HFFc6 (cell line): ENCODE data around the gene LENG1. TPM values are rescaled to one million over a fixed set of nuclear protein-coding genes. Genes with fewer than 3 reads are reported as not detected.
A peak's percentile ranks its signal among the peaks of the same experiment; 100 is the strongest.
"Not testable (repeated sequence)": the region's sequence is repeated elsewhere in the genome, so short reads cannot be mapped to it uniquely, and the experiment has no call there.

Experiments
- DNase-seq: peaks from one replicate; pipeline ENCODE4 v3.0.0-alpha.2; 2018
- H3K27ac Mint-ChIP-seq: 2 replicates; pipeline ENCODE4 v1.8.0; 2020; ENCODE audit warnings: mild to moderate bottlenecking, mixed read lengths
- H3K27me3 Mint-ChIP-seq: 2 replicates; pipeline ENCODE4 v1.8.0; 2021; ENCODE audit warnings: mild to moderate bottlenecking, moderate library complexity, mixed read lengths; ENCODE audit not compliant: insufficient read depth
- H3K36me3 Mint-ChIP-seq: 2 replicates; pipeline ENCODE4 v1.8.0; 2021; ENCODE audit warnings: low read depth, mixed read lengths
- H3K4me1 Mint-ChIP-seq: 2 replicates; pipeline ENCODE4 v1.8.0; 2020; ENCODE audit warnings: low read depth, mixed read lengths
- H3K4me3 Mint-ChIP-seq: 2 replicates; pipeline ENCODE4 v1.8.0; 2020; ENCODE audit warnings: mild to moderate bottlenecking, moderate library complexity, mixed read lengths
- H3K9me3 Mint-ChIP-seq: 2 replicates; pipeline ENCODE4 v1.8.0; 2020; ENCODE audit warnings: mild to moderate bottlenecking, mixed read lengths
- CTCF ChIP-seq: fragments of 200-600 bp; sonication (generic); IDR thresholded peaks from 2 replicates; pipeline ENCODE4 v1.5.0; 2021; ENCODE audit warnings: antibody characterized with exemption, mild to moderate bottlenecking
- total RNA-seq, 6 experiments: library from RNA; stranded (reverse); fragmentation: NEBNext Ultra II Directional; extraction: Animal tissue kit (Norgen Biotek cat#: 25700); gene quantifications; 2 replicates in 1 of 6; 3 replicates in 5 of 6; pipeline ENCODE4 v1.2.3, GENCODE V29; 2021

The LENG1 gene
- total RNA-seq, 6 experiments from 2014 or later = 3.7 to 7.6 (median 6.2) TPM

- H3K27ac Mint-ChIP-seq = peak overlapping the region; percentile 94
- peak; percentile 75 for DNase-seq
- H3K36me3 Mint-ChIP-seq = peaks cover 37% of the 10 kb centered on the region
- no peaks in the 10 kb centered on the region for H3K9me3 Mint-ChIP-seq
- H3K27me3 Mint-ChIP-seq = peaks cover 4% of the 10 kb centered on the region
- peak overlapping the region; percentile 94 for H3K4me3 Mint-ChIP-seq
- H3K4me1 Mint-ChIP-seq = peaks cover 37% of the 10 kb centered on the region
- no peak for TF ChIP-seq CTCF
These were observed 28.8 kb upstream of the LENG1 start for GRCh38 chr19:54188215-54188871.

GRCh38 chr19:54186934-54187381 lies 27.4 kb upstream of the LENG1 start:
- Mint-ChIP-seq H3K27me3 (peaks cover 4% of the 10 kb centered on the region), H3K9me3 (no peaks in the 10 kb centered on the region), H3K27ac (peak overlapping the region; percentile 94), H3K36me3 (peaks cover 42% of the 10 kb centered on the region), H3K4me3 (peak overlapping the region; percentile 94), H3K4me1 (peaks cover 23% of the 10 kb centered on the region)
- TF ChIP-seq CTCF = no peak
- no peak for DNase-seq

DNA sequence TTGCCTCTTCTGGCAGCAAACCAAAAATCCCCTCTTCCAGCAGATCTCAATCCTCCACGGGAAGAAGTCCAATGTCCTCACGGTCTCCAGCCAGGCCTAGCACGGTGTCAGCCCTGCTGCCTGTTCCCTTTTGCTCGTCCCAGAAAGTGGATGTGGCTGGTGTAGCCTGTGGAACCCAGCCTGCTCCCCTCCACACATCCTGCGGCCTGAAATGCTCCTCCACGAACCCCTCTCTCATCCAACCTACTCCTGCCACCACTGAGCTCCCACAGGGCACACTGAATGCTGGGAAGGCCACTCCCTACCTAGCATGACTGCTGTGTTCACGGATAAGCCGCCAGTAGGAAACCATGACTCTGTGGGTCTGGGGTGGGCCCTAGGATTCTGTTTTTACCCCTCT lies 26.8 kb upstream of the LENG1 start:
- TF ChIP-seq CTCF = no peak
- Mint-ChIP-seq H3K9me3 (no peaks in the 10 kb centered on the region), H3K36me3 (peaks cover 41% of the 10 kb centered on the region), H3K4me3 (no peak overlapping the region), H3K4me1 (peaks cover 18% of the 10 kb centered on the region), H3K27me3 (peaks cover 4% of the 10 kb centered on the region), H3K27ac (no peak overlapping the region)
- DNase-seq = no peak

DNA sequence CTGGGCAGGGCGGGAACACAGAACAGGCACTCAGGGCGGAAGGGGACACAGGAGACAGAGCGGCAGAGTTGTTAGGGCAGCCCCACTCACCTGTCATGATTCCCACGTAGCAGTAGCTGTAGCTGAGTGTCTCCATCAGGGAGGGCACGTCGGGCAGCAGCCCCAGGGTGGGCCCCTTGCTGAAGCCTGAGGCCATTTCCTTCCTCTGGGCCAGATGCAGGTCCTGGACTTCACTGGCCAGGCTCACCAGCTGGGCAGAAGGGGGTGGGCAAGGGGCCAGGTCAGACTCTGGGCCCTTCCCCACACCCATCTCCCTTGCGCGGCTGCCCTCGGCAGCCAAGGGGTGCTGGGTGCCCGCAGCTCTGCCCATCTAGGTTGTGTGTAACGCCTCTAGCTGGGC lies 23.9 kb upstream of the LENG1 start:
- Mint-ChIP-seq H3K4me3 (no peak overlapping the region), H3K36me3 (peaks cover 42% of the 10 kb centered on the region), H3K27me3 (no peaks in the 10 kb centered on the region; the same call in none of the 2 replicates), H3K9me3 (no peaks in the 10 kb centered on the region), H3K27ac (no peak overlapping the region), H3K4me1 (peaks cover 18% of the 10 kb centered on the region)
- DNase-seq = no peak
- no peak for TF ChIP-seq CTCF

DNA sequence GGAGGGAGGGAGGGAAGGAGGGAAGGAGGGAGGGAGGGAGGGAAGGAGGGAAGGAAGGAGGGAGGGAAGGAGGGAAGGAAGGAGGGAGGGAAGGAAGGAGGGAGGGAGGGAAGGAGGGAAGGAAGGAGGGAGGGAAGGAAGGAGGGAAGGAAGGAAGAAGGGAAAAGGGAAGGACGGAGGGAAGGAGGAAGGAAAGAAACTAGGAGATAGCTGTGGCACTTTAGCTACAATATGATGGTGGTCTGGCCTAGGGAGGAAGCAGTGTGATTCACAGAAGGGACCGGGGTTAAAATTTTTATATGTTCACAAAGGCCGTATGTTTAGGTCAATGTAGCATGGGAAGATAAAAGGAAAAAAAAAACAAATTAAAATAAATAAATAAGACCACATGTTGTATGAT lies 22.4 kb upstream of the LENG1 start:
- H3K4me1 Mint-ChIP-seq, H3K4me3 Mint-ChIP-seq, H3K27ac Mint-ChIP-seq, H3K27me3 Mint-ChIP-seq, DNase-seq, H3K9me3 Mint-ChIP-seq: not testable (repeated sequence)
- peaks cover 35% of the 10 kb centered on the region for H3K36me3 Mint-ChIP-seq

DNA sequence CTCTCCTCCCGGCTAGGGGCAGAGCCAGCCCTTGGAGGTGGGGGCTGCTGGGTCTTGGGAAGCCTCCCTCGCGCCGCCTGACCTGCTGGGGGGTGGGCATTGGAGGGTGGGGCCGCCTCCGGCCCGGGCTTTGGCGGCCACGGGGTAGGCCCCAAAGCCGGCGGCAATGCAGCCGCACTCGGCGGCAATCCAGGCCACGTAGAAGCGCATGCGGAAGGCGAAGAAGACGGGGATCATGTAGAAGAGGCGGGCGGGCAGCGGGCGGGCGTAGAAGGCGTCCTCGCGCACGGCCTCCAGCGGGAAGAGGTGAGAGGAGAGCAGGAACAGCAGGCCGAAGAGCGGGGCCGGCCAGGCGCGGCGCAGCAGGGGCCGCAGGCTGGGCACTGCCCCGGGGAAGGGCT lies 21.2 kb upstream of the LENG1 start:
- H3K36me3 Mint-ChIP-seq = peaks cover 35% of the 10 kb centered on the region
- no peak overlapping the region for H3K4me3 Mint-ChIP-seq
- H3K4me1 Mint-ChIP-seq = no peaks in the 10 kb centered on the region
- no peak for TF ChIP-seq CTCF
- no peak for DNase-seq
- no peaks in the 10 kb centered on the region; the same call in 1 of the 2 replicates for H3K27me3 Mint-ChIP-seq
- no peak overlapping the region for H3K27ac Mint-ChIP-seq
- H3K9me3 Mint-ChIP-seq = no peaks in the 10 kb centered on the region
